OCI-LY7 (cell line): ENCODE data around the gene BLOC1S6.

Experiments
- CTCF ChIP-seq: fragments of 200-600 bp; sonication (generic); conservative IDR thresholded peaks from 2 replicates; pipeline ENCODE4 v1.5.1; 2014; ENCODE audit warnings: mild to moderate bottlenecking, antibody characterized with exemption, low read length, moderate library complexity, mixed read lengths
- EZH2phosphoT487 ChIP-seq: fragments of 200-600 bp; sonication (generic); IDR thresholded peaks from 2 replicates; pipeline ENCODE4 v1.6.1; 2018; ENCODE audit warnings: low read depth, borderline replicate concordance, mild to moderate bottlenecking, mixed run types, antibody characterized with exemption, low read length, moderate library complexity, mixed read lengths

GRCh38 chr15:45587095-45587862, at the start of gene BLOC1S6:
- no peak for TF ChIP-seq CTCF
- no peak for TF ChIP-seq EZH2phosphoT487
